Measurements from ENCODE around the gene NFAM1. TPM values are rescaled to one million over a fixed set of nuclear protein-coding genes. Genes with fewer than 3 reads are reported as not detected.

NFAM1 gene
- total RNA-seq, 1 experiment from 2014 or later = 0.12 TPM

DNA sequence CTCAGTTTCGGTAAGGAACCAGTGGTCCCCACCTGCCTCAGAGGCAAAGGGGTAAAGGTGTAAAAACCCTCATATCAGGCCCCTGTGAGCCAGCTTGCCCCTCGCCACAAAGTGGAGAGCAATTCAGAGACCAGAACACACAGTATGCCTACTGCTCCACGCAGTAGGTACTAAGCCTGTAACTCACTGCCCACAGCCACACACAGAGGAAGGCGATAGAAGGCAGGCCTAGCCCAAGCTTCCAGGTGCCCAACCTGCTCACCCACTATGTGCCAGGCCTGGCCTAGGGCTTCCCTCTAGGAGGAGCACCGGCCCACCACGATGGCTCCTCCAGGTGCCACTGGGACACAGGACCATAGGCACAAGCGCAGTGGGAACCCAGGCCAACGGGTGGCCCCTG lies 98.7 kb downstream of the NFAM1 start:
- Histone ChIP-seq H3K79me2 (ENCODE audit: insufficient read depth, low read length) (no peaks in the 10 kb centered on the region), H3K9me3 (ENCODE audit: control insufficient read depth in 1 of 2, insufficient read depth in 1 of 2, low read depth in 1 of 2, low read length in 2 of 2) (no peaks in the 10 kb centered on the region), H3K9me2 (ENCODE audit: insufficient read depth) (no peaks in the 10 kb centered on the region), H2AFZ (ENCODE audit: low read depth, low read length, poor library complexity, severe bottlenecking) (no peak overlapping the region), H3K9ac (ENCODE audit: low read length) (no peak overlapping the region), H3K4me3 (replicated peaks in 1 of 2; ENCODE audit: low read depth in 1 of 2, low read length in 2 of 2) (no peak overlapping the region), H3K27ac (ENCODE audit: low read depth, low read length) (no peak overlapping the region), H4K20me1 (ENCODE audit: insufficient read depth) (no peaks in the 10 kb centered on the region), H3K4me1 (ENCODE audit: control insufficient read depth in 1 of 2, insufficient read depth in 2 of 2, low read length in 2 of 2) (peaks cover 0 to 2% of the 10 kb centered on the region in 2 experiments; a peak in 2 of 4 replicates), H3K4me2 (ENCODE audit: low read length) (no peak overlapping the region), H3K36me3 (ENCODE audit: control insufficient read depth in 1 of 2, insufficient read depth in 2 of 2, low read length in 2 of 2) (no peaks in the 10 kb centered on the region), H3K27me3 (ENCODE audit: insufficient read depth, low read length) (no peaks in the 10 kb centered on the region)
- RAD21 ChIA-PET (ENCODE audit: low non-redundant PET in 1 of 2, low total read pairs in 2 of 2, uncharacterized antibody in 2 of 2, unreplicated experiment in 2 of 2) = no interaction called here
- intact Hi-C loops (cut with micrococcal nuclease) = no loop called here
- CTCF ChIA-PET = no interaction called here
- no peak for DNase-seq (ENCODE audit: low read depth, low spot score)
- POLR2A ChIA-PET = no interaction called here
- TF ChIP-seq EZH2phosphoT487 (IDR thresholded peaks at IDR 0.05; ENCODE audit: borderline replicate concordance) = no peak
- TF ChIP-seq ZNF274 (IDR thresholded peaks at IDR 0.05; ENCODE audit: low read depth, low read length) = no peak
- TF ChIP-seq SP1 (IDR thresholded peaks at IDR 0.05; ENCODE audit: low read depth) = no peak
- TF ChIP-seq JUND (IDR thresholded peaks at IDR 0.05) = no peak
- no peak for TF ChIP-seq TCF7L2 (IDR thresholded peaks at IDR 0.05; ENCODE audit: borderline replicate concordance, extremely low read depth, insufficient read depth, insufficient read length)
- TF ChIP-seq, protein P1, sequence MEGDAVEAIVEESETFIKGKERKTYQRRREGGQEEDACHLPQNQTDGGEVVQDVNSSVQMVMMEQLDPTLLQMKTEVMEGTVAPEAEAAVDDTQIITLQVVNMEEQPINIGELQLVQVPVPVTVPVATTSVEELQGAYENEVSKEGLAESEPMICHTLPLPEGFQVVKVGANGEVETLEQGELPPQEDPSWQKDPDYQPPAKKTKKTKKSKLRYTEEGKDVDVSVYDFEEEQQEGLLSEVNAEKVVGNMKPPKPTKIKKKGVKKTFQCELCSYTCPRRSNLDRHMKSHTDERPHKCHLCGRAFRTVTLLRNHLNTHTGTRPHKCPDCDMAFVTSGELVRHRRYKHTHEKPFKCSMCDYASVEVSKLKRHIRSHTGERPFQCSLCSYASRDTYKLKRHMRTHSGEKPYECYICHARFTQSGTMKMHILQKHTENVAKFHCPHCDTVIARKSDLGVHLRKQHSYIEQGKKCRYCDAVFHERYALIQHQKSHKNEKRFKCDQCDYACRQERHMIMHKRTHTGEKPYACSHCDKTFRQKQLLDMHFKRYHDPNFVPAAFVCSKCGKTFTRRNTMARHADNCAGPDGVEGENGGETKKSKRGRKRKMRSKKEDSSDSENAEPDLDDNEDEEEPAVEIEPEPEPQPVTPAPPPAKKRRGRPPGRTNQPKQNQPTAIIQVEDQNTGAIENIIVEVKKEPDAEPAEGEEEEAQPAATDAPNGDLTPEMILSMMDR (IDR thresholded peaks at IDR 0.05 in 2 of 3, conservative IDR thresholded peaks at IDR 0.05 in 1 of 3; ENCODE audit: borderline replicate concordance in 1 of 3, insufficient read depth in 1 of 3, low read depth in 2 of 3, low read length in 2 of 3) = no peak
- TF ChIP-seq EGR1 (IDR thresholded peaks at IDR 0.05; ENCODE audit: low read depth) = no peak
- TF ChIP-seq, protein P2, sequence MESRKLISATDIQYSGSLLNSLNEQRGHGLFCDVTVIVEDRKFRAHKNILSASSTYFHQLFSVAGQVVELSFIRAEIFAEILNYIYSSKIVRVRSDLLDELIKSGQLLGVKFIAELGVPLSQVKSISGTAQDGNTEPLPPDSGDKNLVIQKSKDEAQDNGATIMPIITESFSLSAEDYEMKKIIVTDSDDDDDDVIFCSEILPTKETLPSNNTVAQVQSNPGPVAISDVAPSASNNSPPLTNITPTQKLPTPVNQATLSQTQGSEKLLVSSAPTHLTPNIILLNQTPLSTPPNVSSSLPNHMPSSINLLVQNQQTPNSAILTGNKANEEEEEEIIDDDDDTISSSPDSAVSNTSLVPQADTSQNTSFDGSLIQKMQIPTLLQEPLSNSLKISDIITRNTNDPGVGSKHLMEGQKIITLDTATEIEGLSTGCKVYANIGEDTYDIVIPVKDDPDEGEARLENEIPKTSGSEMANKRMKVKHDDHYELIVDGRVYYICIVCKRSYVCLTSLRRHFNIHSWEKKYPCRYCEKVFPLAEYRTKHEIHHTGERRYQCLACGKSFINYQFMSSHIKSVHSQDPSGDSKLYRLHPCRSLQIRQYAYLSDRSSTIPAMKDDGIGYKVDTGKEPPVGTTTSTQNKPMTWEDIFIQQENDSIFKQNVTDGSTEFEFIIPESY (IDR thresholded peaks at IDR 0.05; ENCODE audit: extremely low read depth, insufficient replicate concordance, low read length) = no peak
- TF ChIP-seq POLR2A (IDR thresholded peaks at IDR 0.05; ENCODE audit: borderline replicate concordance, extremely low read depth, insufficient read depth, insufficient read length) = no peak
- no peak for TF ChIP-seq CBX3 (IDR thresholded peaks at IDR 0.05; ENCODE audit: low read depth)
- TF ChIP-seq, protein P3, sequence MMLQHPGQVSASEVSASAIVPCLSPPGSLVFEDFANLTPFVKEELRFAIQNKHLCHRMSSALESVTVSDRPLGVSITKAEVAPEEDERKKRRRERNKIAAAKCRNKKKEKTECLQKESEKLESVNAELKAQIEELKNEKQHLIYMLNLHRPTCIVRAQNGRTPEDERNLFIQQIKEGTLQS (IDR thresholded peaks at IDR 0.05) = no peak
- no TSS peak for BruUV-seq (replicated peaks)
- ATAC-seq = no peak
